GM12891 (cell line): Measurements from ENCODE around the gene NPAS2.

ENCODE experiments used
- POLR2A ChIP-seq: IDR thresholded peaks from 2 replicates; pipeline ENCODE4 v1.6.1; 2011; ENCODE audit warnings: low read depth, low read length, control low read depth
- SPI1 ChIP-seq: IDR thresholded peaks from 2 replicates; pipeline ENCODE4 v1.6.1; 2011; ENCODE audit warnings: low read depth, low read length, control low read depth
- TAF1 ChIP-seq: IDR thresholded peaks from 2 replicates; pipeline ENCODE4 v1.6.1; 2011; ENCODE audit warnings: low read depth, low read length, control low read depth

DNA sequence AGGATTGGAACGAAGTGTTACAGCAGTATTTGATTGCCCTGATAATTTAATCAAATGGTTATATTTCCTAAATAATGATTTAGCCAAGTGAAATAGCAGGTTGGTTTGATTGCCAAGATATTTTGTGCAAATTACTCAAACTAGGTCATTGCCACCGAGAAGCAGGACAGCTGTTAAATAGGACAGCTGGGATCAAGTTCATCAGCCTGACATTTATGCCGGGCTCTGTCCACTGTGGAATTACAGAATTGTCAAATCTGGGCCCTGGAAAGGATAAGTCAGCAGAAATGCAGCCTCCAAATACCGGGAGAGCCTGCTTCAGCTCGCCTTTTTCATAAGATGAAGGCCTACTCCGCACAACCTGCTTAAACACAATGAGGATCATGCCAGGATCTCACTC, 108.3 kb downstream of the NPAS2 start:
- no peak for TF ChIP-seq POLR2A
- TF ChIP-seq TAF1: no peak
- no peak for TF ChIP-seq SPI1
